GM12865 (cell line): ENCODE data around the gene MYCT1.

Experiments used
- DNase-seq: peaks from one replicate; pipeline ENCODE4 v3.0.0; 2010; ENCODE audit warnings: low read depth
- H3K4me3 ChIP-seq: 2 replicates; pipeline ENCODE4 v1.5.1; 2011; ENCODE audit warnings: mild to moderate bottlenecking, low read depth, low read length, control low read depth
- CTCF ChIP-seq: IDR thresholded peaks from 2 replicates; pipeline ENCODE4 v1.5.1; 2011; ENCODE audit warnings: low read length, control low read depth, low read depth, inconsistent platforms; ENCODE audit not compliant: insufficient read depth; ENCODE audit errors: missing control alignments

MYCT1 gene

GRCh38 chr6:152769993-152770392 is 72.3 kb downstream of the MYCT1 start:
- TF ChIP-seq CTCF, result no peak
- H3K4me3 ChIP-seq, result no peak overlapping the region
- no peak for DNase-seq

DNA sequence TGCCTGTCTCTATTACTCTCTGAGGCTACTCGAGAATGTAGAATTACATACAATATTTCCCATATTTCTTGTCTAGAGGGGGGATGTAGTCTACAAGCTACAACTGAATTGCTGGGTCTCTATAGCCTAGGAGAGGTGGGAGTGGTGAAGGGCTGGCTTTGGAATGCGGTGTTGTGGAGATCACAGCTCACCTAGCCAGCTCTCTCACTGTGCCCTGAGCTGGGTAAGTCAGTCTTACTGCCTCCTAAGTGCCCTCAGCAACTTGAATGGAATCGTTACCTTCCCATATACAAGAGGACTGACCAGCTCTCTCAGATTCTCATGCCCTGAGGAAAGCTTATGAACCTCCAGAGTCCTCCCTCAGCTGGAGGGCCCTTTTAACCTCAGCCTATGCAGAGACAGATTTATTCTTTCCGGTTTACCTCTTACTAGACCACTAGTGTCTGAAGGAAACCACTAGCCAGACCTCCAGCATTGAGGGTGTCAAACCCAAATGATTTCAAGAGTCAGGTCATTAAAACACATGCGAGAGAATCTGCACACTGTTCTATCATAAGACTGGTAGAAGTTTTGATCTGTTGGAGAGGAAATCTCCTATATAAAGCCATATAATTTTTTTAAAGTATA is 73.5 kb downstream of the MYCT1 start:
- TF ChIP-seq CTCF, result no peak
- DNase-seq, result no peak

More for the DNA sequence above, 73.5 kb downstream of the MYCT1 start:
- no peak overlapping the region for H3K4me3 ChIP-seq
